ENCODE measurements around the gene PER3. TPM values are rescaled to one million over a fixed set of nuclear protein-coding genes. Genes with fewer than 3 reads are reported as not detected.

PER3 gene
- total RNA-seq, 2 donors from 2014 or later = 3.9 to 14.1 TPM

- no peaks in the 10 kb centered on the region for H3K4me1 ChIP-seq
- no peak for DNase-seq
- H3K9ac ChIP-seq (ENCODE audit: low read depth in 2 of 2, low read length in 2 of 2) = no peak overlapping the region
- H3K4me3 ChIP-seq = no peak overlapping the region
- no peaks in the 10 kb centered on the region for H3K27me3 ChIP-seq
- intact Hi-C loops (cut with DNase I) = no loop called here
- no peak overlapping the region for H3K27ac ChIP-seq
- H3K36me3 ChIP-seq = no peaks in the 10 kb centered on the region
- TF ChIP-seq CTCF (IDR thresholded peaks at IDR 0.05) = no peak
- no peaks in the 10 kb centered on the region for H3K9me3 ChIP-seq
Observed at GRCh38 chr1:7893529-7894180, 109.6 kb downstream of the PER3 start.

Other genes with a start within 250 kb of the PER3 start
- 100 to 1,000 TPM in 1 of 2 donors, 10 to 100 TPM in 1; 73.0 to 108 TPM for gene VAMP3, start 13.0 kb upstream of the PER3 start, total RNA-seq
- gene UTS2, start 68.8 kb downstream of the PER3 start, total RNA-seq = under 1 TPM in 1 of 2 donors, not detected in 1; 0.20 TPM
- gene TNFRSF9, start 156.5 kb downstream of the PER3 start, total RNA-seq = under 1 TPM; 0.17 to 0.56 TPM
- gene PARK7, start 177.4 kb downstream of the PER3 start, total RNA-seq = 100 to 1,000 TPM; 184 to 330 TPM
- gene ERRFI1, start 242.0 kb downstream of the PER3 start, total RNA-seq = 10 to 100 TPM; 22.3 to 45.5 TPM